Measurements from ENCODE around the gene GRK5.

DNA sequence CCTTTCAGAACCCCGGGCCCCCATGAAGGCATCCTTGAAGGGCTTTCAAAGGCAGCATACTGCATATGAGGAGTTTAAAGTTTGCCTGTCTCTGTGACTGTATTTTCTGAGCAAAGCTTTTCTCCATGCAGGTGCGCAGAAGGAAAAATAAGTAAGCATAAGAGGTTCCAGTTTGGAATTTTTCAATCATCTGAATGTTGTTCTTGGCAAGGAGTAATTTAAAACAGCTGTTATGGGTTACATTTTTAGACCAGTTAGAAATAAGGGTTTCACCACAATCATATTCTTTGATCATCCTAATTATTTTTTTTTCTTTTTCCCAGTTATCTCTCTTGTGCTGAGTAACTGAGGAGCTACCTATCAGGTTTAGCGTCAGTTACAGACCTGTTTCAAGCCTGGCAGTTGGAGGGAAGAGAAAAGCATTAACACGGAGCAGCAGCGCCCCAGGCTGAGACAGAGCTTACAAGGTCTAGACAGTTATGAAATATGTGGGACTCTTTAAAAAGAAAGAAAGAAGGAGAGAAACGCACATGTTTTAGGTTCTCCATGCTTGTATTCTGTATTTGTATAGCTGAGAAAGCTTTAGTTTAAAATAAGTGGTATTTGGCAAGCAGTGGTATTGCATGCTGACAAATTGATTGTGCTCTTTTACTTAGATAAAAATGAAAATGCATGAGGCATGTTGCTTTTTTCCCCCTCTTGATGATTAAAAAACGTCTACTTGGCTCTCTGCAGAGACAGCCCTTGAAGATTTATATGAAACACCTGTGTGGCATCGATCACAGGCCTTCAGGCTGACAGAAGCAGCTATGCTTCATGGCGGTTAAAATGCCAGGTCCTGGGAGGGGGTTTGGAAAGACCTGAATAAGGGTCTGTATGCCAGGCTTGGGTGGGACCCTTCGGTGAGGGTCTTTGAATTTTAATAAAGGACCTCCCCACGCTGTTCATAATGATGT, 157.6 kb downstream of the GRK5 start:
- TF ChIP-seq, protein P1, sequence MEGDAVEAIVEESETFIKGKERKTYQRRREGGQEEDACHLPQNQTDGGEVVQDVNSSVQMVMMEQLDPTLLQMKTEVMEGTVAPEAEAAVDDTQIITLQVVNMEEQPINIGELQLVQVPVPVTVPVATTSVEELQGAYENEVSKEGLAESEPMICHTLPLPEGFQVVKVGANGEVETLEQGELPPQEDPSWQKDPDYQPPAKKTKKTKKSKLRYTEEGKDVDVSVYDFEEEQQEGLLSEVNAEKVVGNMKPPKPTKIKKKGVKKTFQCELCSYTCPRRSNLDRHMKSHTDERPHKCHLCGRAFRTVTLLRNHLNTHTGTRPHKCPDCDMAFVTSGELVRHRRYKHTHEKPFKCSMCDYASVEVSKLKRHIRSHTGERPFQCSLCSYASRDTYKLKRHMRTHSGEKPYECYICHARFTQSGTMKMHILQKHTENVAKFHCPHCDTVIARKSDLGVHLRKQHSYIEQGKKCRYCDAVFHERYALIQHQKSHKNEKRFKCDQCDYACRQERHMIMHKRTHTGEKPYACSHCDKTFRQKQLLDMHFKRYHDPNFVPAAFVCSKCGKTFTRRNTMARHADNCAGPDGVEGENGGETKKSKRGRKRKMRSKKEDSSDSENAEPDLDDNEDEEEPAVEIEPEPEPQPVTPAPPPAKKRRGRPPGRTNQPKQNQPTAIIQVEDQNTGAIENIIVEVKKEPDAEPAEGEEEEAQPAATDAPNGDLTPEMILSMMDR (IDR thresholded peaks at IDR 0.05; ENCODE audit: low read depth, low read length, poor library complexity, severe bottlenecking): peak; percentile 14
- TF ChIP-seq EZH2phosphoT487 (IDR thresholded peaks at IDR 0.05; ENCODE audit: borderline replicate concordance, low read length): no peak
